ENCODE measurements around the gene CDC42EP5. TPM values are rescaled to one million over a fixed set of nuclear protein-coding genes. Genes with fewer than 3 reads are reported as not detected.

CDC42EP5 gene
- polyA plus RNA-seq, 1 donor = 29.2 TPM

GRCh38 chr19:54428323-54429175 lies 44.5 kb downstream of the CDC42EP5 start:
- DNase-seq (ENCODE audit: low read depth) = no peak

GRCh38 chr19:54427586-54427985 lies 45.5 kb downstream of the CDC42EP5 start:
- DNase-seq (ENCODE audit: low read depth) = no peak

DNA sequence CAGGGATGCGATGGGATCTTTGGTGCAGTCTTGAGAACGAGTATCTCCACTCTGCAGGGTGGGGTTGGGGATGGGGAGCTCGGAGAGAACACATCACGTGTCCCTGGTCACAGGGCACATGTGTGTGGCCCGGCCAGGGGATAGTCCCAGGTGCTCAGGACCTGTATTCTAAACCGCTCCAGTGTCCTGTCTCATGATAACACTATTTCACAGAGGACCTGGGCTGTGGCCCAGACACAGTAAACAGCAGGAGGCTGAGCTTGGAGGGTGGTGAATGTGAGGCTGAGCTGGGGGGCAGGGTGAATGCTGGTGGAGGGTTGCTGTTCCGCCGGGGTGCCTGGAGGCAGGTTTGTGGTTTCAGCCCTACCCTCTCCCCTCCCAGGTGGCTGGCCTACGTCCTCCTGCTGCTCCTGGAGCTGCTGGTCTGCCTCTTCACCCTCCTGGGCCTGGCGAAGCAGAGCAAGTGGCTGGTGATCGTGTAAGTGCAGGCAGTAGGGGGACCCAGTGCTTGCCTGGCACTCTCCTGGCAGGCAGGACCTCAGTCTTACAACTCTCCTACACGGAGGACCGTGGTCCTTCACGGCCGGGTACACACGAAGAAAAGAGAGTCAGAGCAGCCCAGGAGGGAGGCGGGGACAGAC lies 46.7 kb downstream of the CDC42EP5 start:
- no peak for DNase-seq (ENCODE audit: low read depth)

DNA sequence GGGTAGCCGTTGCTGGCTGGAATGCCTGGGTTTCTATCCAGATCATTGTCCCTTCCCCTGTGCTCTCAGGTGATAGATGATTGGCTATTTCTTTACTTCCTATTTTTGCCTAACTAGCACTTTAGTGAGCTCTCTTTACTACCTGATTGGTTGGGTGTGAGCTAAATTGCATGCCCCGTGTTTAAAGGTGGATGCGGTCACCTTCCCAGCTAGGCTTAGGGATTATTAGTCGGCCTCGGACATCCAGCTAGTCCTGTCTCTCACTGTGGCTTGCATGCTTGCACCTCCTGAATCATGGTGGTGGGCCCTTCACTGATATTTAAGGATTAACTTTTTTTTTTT lies 47.7 kb downstream of the CDC42EP5 start:
- no peak for DNase-seq (ENCODE audit: low read depth)

GRCh38 chr19:54424660-54425381 lies 48.3 kb downstream of the CDC42EP5 start:
- no peak for DNase-seq (ENCODE audit: low read depth)

DNA sequence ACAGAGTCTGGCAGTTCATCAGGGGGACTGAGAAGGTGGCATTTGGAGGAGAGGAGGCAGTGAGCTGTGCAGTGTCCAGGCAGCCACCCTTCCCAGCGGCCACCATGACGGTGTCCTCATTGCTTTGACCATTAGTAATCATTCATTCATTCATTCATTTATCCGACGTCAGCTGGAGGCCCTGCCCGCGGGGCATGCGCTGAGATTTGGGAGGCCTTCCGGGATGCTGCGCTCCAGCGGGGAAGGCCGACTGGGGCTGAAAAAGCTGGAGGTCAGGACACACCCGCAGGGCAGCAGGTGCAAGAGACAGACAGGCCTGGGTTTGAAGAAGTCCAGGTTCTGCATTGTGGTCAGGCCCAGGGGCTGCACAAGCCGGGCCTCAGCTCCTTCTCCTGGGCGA lies 48.9 kb downstream of the CDC42EP5 start:
- DNase-seq (ENCODE audit: low read depth) = no peak

DNA sequence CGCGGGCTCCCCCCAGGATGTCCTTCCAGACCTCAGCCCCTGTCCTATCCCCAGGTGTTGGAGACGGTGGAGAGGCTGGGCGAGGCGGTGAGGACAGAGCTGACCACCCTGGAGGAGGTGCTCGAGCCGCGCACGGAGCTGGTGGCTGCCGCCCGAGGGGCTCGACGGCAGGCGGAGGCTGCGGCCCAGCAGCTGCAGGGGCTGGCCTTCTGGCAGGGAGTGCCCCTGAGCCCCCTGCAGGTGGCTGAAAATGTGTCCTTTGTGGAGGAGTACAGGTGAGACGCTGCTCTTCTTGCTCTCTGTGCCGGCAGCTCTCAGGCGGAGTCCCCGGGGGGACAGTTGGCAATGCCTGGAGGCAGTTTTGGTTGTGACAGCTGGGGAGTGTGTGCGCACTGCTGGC lies 51.0 kb downstream of the CDC42EP5 start:
- DNase-seq (ENCODE audit: low read depth) = no peak

DNA sequence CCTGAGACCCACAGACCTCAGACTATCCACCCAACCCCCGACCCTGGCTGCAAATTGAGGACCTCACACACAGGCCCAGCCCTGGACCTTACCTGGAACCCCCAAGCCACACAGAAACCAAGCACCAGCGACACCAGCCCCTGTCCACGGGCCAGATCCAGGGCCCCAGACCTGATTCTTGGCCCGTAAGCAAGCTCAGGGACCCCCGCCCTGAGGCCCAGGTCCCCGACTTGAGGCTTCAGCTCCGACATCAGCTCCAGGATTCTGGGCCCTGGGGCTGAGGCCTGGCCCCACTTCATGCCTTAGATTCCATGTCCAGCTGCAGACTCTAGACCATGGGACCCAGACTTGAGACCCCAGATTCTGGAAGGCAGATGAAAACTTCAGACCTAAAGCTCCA lies 51.6 kb downstream of the CDC42EP5 start:
- no peak for DNase-seq (ENCODE audit: low read depth)

- no peak for DNase-seq (ENCODE audit: low read depth)
Measured at GRCh38 chr19:54421169-54421516, 52.0 kb downstream of the CDC42EP5 start.

DNA sequence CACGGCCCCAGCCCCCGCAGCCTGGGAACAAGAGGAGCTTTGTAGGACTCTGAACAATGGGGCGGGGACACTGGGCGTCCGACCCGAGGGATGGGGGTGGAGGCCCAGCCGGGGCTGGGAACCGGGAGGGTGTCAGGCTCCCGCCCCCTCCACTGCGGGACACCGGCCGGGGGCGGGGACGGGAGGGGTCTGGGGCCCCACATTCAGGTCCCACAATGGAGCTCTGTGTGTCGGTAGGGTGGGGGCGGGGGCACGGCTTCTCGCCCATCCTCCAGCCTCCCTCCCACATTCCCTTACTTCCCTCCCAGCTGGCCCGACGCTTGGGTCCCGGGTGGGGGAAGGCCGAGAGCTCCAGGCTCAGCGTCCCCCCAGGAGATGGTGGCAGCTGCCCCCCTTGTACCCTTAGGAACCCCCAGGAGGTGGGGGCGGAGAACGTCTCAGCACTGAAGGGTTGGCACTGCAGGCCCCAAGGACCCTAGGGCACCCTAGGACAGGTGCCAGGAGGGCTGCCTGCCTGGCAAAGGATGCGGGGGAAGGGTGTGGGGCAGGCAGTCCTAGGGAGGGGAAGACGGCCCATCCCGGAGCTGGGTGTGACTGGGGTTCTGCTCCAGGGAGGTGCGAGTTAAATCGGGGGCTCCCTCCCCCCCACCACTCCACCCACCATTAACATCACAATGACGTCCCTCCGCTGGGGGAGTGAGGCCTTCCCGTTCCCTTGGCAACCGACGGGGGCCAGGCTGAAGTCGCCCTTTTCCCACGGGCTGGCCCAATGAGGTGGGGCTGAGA lies 52.5 kb downstream of the CDC42EP5 start:
- DNase-seq (ENCODE audit: low read depth) = no peak

- DNase-seq (ENCODE audit: low read depth) = no peak
Measured at GRCh38 chr19:54420068-54420382, 53.1 kb downstream of the CDC42EP5 start.

GRCh38 chr19:54418930-54419800 lies 53.9 kb downstream of the CDC42EP5 start:
- DNase-seq (ENCODE audit: low read depth) = no peak

DNA sequence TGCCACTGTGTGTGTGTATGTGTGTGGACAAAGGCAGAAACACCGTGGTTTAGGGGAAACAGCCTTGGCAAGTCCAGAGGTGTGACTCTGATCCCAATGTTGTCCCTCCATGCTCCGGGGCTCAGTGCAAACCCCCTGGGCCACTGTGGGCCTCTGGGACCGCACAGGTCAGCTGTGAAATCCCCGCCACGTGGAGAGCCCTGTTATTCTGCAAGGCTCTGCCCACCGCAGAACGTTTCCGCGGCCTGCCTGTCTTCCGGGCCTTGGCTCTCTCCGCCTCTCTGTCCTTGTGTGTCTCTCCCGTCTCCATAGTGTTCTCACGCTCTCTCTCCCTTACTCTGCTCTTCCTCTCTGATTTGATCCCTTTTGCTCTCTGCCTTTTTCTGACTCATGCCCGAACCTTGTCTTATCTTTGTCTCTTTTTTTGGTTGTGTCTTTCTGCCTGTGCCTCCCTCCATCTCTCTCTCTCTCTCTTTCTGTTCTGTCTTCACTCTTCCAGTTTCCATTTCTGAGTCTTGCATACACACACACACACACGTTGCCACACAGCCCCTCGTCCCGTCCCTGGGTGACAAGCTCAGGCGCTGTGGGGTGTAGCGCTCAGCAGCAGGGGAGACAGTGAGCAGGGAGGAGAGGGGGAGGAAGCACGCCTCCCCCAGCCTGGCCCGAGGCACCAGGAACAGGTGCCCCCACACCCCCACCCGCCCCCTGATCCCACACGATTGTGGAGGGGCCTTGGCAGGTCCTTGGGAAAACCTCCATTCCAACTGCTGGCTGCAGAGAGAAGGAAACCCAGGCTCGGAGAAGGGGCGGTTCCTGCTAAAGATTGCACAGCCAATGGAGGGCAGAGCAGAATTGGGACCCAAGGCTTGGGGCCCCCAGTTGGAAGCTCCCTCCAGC lies 54.8 kb downstream of the CDC42EP5 start:
- no peak for DNase-seq (ENCODE audit: low read depth)

DNA sequence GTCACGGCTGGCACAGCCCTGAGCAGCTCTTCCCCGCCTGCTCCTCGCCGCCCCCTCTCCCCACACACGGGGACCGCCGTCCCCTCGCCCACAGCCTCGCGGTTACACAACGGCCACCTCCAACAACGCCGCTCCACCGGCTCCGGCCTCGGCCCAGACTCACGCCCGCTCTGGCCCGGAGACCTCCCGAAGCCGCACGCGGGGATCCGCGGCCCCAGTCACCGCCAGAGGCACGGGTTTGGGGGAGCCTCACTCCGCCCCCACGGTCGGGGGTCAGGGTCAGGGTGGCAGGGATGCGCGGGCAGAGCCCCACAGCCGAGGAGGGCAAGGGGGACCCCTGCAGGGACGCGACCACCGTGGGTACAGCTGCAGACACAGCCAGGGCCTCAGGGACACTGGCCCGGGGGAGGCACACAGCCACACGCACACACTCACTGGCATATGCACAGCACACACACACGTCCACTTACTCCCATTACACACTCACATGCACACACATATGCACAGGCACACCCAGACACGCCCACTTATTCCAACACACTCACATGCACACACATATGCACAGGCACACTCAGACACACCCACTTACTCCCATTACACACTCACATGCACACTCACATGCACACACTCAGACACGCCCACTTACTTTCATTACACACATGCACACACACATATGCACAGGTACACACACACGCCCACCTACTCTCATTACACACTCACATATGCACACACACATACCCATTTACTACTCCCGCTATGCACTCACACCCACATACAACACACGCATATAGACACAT lies 56.2 kb downstream of the CDC42EP5 start:
- DNase-seq (ENCODE audit: low read depth) = no peak

- DNase-seq (ENCODE audit: low read depth) = no peak
Measured at GRCh38 chr19:54415901-54416673, 57.0 kb downstream of the CDC42EP5 start.

GRCh38 chr19:54415208-54415900 lies 57.7 kb downstream of the CDC42EP5 start, which contains the start of gene TTYH1:
TSS of gene TTYH1 (plus strand) at chr19:54415464. CDS start at chr19:54415553, 89 bp downstream.
- no peak for DNase-seq (ENCODE audit: low read depth)
